ENCODE results near the gene SLC5A10. TPM values are rescaled to one million over a fixed set of nuclear protein-coding genes. Genes with fewer than 3 reads are reported as not detected.

The SLC5A10 gene
- total and polyA plus RNA-seq, 12 donors, result 0.06 to 0.19 (median 0.10) TPM; not detected in 6

GRCh38 chr17:18999394-18999793 lies 47.4 kb downstream of the SLC5A10 start:
- intact Hi-C loops (cut with DNase I), result no loop called here
- 96% methylated on average over 8 of the region's 8 CpGs for WGBS, 2 donors
- Histone ChIP-seq H3K27ac (no peak overlapping the region), H3K36me3 (no peaks in the 10 kb centered on the region), H3K27me3 (peaks cover 0 to 13% (median 0%) of the 10 kb centered on the region in 7 donors), H3K9me3 (peaks cover 0 to 19% (median 9%) of the 10 kb centered on the region in 11 donors), H3K4me3 (no peak overlapping the region), H3K4me1 (peaks cover 0 to 29% (median 5%) of the 10 kb centered on the region in 9 donors)
- no peak for TF ChIP-seq CTCF (IDR thresholded peaks at IDR 0.05)
- no peak for ATAC-seq
- DNase-seq, result no peak

GRCh38 chr17:18999911-19000310 lies 47.9 kb downstream of the SLC5A10 start:
- ATAC-seq, result no peak
- H3K4me3 ChIP-seq, result no peak overlapping the region
- no peak for TF ChIP-seq CTCF (IDR thresholded peaks at IDR 0.05)
- H3K9me3 ChIP-seq, result peaks cover 0 to 18% (median 9%) of the 10 kb centered on the region in 11 donors
- no peak overlapping the region for H3K27ac ChIP-seq
- H3K36me3 ChIP-seq, result no peaks in the 10 kb centered on the region
- H3K4me1 ChIP-seq, result peaks cover 0 to 32% (median 9%) of the 10 kb centered on the region in 9 donors
- DNase-seq, result no peak
- peaks cover 0 to 14% (median 0%) of the 10 kb centered on the region in 7 donors for H3K27me3 ChIP-seq
- intact Hi-C loops (cut with DNase I), result no loop called here
- 84 to 89% methylated on average over 6 of the region's 6 CpGs for WGBS, 2 donors

GRCh38 chr17:19000531-19001325 lies 48.8 kb downstream of the SLC5A10 start:
- DNase-seq (no peak), ATAC-seq (no peak)
- intact Hi-C loops (cut with DNase I), result no loop called here
- H3K4me3 ChIP-seq, result no peak overlapping the region
- H3K27me3 ChIP-seq, result peaks cover 0 to 14% (median 0%) of the 10 kb centered on the region in 7 donors
- TF ChIP-seq CTCF (IDR thresholded peaks at IDR 0.05), result no peak
- H3K36me3 ChIP-seq, result no peaks in the 10 kb centered on the region
- H3K9me3 ChIP-seq, result peaks cover 0 to 10% (median 1%) of the 10 kb centered on the region in 11 donors
- 77 to 82% methylated on average over 17 of the region's 17 CpGs for WGBS, 2 donors
- H3K27ac ChIP-seq, result no peak overlapping the region
- H3K4me1 ChIP-seq, result peaks cover 0 to 33% (median 10%) of the 10 kb centered on the region in 9 donors

GRCh38 chr17:19001907-19002590 lies 50.1 kb downstream of the SLC5A10 start:
- ATAC-seq (no peak), DNase-seq (no peak)
- H3K4me3 ChIP-seq, result no peak overlapping the region
- intact Hi-C loops (cut with DNase I), result no loop called here
- H3K36me3 ChIP-seq, result no peaks in the 10 kb centered on the region
- WGBS, 2 donors, result 73 to 84% methylated on average over 7 of the region's 7 CpGs
- no peak for TF ChIP-seq CTCF (IDR thresholded peaks at IDR 0.05)
- H3K27me3 ChIP-seq, result peaks cover 0 to 14% (median 0%) of the 10 kb centered on the region in 7 donors
- peaks cover 0 to 33% (median 10%) of the 10 kb centered on the region in 9 donors for H3K4me1 ChIP-seq
- H3K27ac ChIP-seq, result no peak overlapping the region
- H3K9me3 ChIP-seq, result peaks cover 0 to 10% (median 0%) of the 10 kb centered on the region in 11 donors
